HL-60/S4 treated with phorbol 12-myristate 13-acetate at 8.2 ng/mL for 4 days and 3 days (cell line): ENCODE results near the gene KCTD7.
"Not testable (repeated sequence)": the region's sequence is repeated elsewhere in the genome, so short reads cannot be mapped to it uniquely, and the experiment has no call there.

Experiments
- in situ Hi-C: fragments of 300-500 bp; cut with MboI; formaldehyde crosslinking; loops from 2 replicates; pipeline ENCODE4 v1.15.0; 2022; ENCODE audit warnings: low sequenced_read_pairs

The KCTD7 gene

GRCh38 chr7:66653719-66654274, 25.1 kb downstream of the KCTD7 start:
- in situ Hi-C loops, result not testable (repeated sequence)

- in situ Hi-C loops, result no loop called here
Measured at GRCh38 chr7:66654275-66655112, 25.8 kb downstream of the KCTD7 start.

- in situ Hi-C loops, result not testable (repeated sequence)
Measured at GRCh38 chr7:66655113-66655806, 26.6 kb downstream of the KCTD7 start.

- in situ Hi-C loops, result not testable (repeated sequence)
Measured at GRCh38 chr7:66655826-66656485, 27.3 kb downstream of the KCTD7 start.

GRCh38 chr7:66657798-66658197, 29.1 kb downstream of the KCTD7 start:
- in situ Hi-C loops, result no loop called here

- in situ Hi-C loops, result no loop called here
Measured at GRCh38 chr7:66662646-66663264, 34.1 kb downstream of the KCTD7 start.

- in situ Hi-C loops, result no loop called here
Measured at GRCh38 chr7:66664590-66665293, 36.1 kb downstream of the KCTD7 start.

GRCh38 chr7:66666313-66666952, 37.8 kb downstream of the KCTD7 start:
- in situ Hi-C loops, result no loop called here

- in situ Hi-C loops, result no loop called here
Measured at GRCh38 chr7:66667023-66667728, 38.5 kb downstream of the KCTD7 start.

- in situ Hi-C loops, result no loop called here
Measured at GRCh38 chr7:66668112-66668511, 39.4 kb downstream of the KCTD7 start.

GRCh38 chr7:66668677-66669076, 40.0 kb downstream of the KCTD7 start:
- in situ Hi-C loops, result no loop called here

GRCh38 chr7:66669088-66669487, 40.4 kb downstream of the KCTD7 start:
- in situ Hi-C loops, result no loop called here

GRCh38 chr7:66669496-66669895, 40.8 kb downstream of the KCTD7 start:
- in situ Hi-C loops, result no loop called here

GRCh38 chr7:66671034-66671433, 42.4 kb downstream of the KCTD7 start:
- in situ Hi-C loops, result no loop called here

- in situ Hi-C loops, result not testable (repeated sequence)
Measured at GRCh38 chr7:66671486-66671885, 42.8 kb downstream of the KCTD7 start.

- in situ Hi-C loops, result not testable (repeated sequence)
Measured at GRCh38 chr7:66672432-66673123, 43.9 kb downstream of the KCTD7 start.

GRCh38 chr7:66673124-66673640, 44.5 kb downstream of the KCTD7 start:
- in situ Hi-C loops, result not testable (repeated sequence)

GRCh38 chr7:66679633-66680244, 51.1 kb downstream of the KCTD7 start:
- in situ Hi-C loops, result no loop called here
